Panc1 (cell line): Measurements from ENCODE around the gene ICAM2. TPM values are rescaled to one million over a fixed set of nuclear protein-coding genes. Genes with fewer than 3 reads are reported as not detected.

Experiments used
- ATAC-seq: fragments of 200-7000 bp; cut with Tn5 transposase; 2 replicates; pipeline ENCODE4 v1.9.1; 2020; ENCODE audit warnings: mild to moderate bottlenecking, moderate library complexity
- BruUV-seq: library from RNA; stranded (reverse); fragments of 400-500 nt; replicated peaks from 2 replicates; lab custom pipeline; 2021; lab: Mats Ljungman, UMichigan
- CTCF ChIA-PET: fragments of 300-600 bp; sonication (Branson Sonifier 250); formaldehyde crosslinking; loops from one replicate; lab custom pipeline; 2022; ENCODE audit warnings: antibody characterized with exemption; lab: Charles Lee
- POLR2A ChIA-PET: fragments of 300-600 bp; sonication (Branson Sonifier 250); formaldehyde crosslinking; loops from one replicate; lab custom pipeline; 2022; ENCODE audit warnings: antibody characterized with exemption; lab: Charles Lee
- DNase-seq: peaks from one replicate; pipeline ENCODE4 v3.0.0-alpha.2; 2010; ENCODE audit warnings: low read depth, low spot score
- H3K27ac ChIP-seq: 2 replicates; pipeline ENCODE4 v1.5.1; 2011; ENCODE audit warnings: mild to moderate bottlenecking, low read length, inconsistent platforms
- H3K27me3 ChIP-seq: fragments of 200-500 bp; sonication (Bioruptor generic); 2 replicates; pipeline ENCODE4 v1.6.0; 2014; ENCODE audit warnings: low read length, inconsistent platforms; ENCODE audit not compliant: control insufficient read depth, insufficient read depth
- H3K36me3 ChIP-seq: fragments of 200-500 bp; sonication (Bioruptor generic); 2 replicates; pipeline ENCODE4 v1.5.1; 2014; ENCODE audit warnings: inconsistent platforms, mild to moderate bottlenecking, low read length, moderate library complexity; ENCODE audit not compliant: control insufficient read depth, insufficient read depth
- H3K4me1 ChIP-seq: 2 replicates; pipeline ENCODE4 v1.5.1; 2011; ENCODE audit warnings: inconsistent platforms, mild to moderate bottlenecking, low read length, moderate library complexity; ENCODE audit not compliant: control insufficient read depth, insufficient read depth
- H3K4me3 ChIP-seq, 2 experiments: 2 replicates each; pipeline ENCODE4 v1.5.1; 2011 to 2012; ENCODE audit warnings: low read depth in 2 of 2, low read length in 2 of 2, mild to moderate bottlenecking in 2 of 2, inconsistent platforms in 1 of 2, moderate library complexity in 1 of 2
- H3K9me3 ChIP-seq: fragments of 200-500 bp; sonication (Bioruptor generic); 2 replicates; pipeline ENCODE4 v1.5.1; 2014; ENCODE audit warnings: low read depth, mild to moderate bottlenecking, inconsistent platforms, low read length, moderate library complexity; ENCODE audit not compliant: control insufficient read depth, insufficient read depth
- POLR2AphosphoS5 ChIP-seq: IDR thresholded peaks from 2 replicates; pipeline ENCODE4 v1.6.1; 2012; ENCODE audit warnings: mild to moderate bottlenecking, low read depth, low read length, moderate library complexity
- REST ChIP-seq, 2 experiments: IDR thresholded peaks; 2 replicates each; pipeline ENCODE4 v1.6.1; 2011 to 2012; ENCODE audit warnings: low read depth in 2 of 2, control low read depth in 1 of 2, low read length in 1 of 2, mild to moderate bottlenecking in 1 of 2, moderate library complexity in 1 of 2; ENCODE audit not compliant: insufficient read depth in 1 of 2
- SIN3A ChIP-seq: IDR thresholded peaks from 2 replicates; pipeline ENCODE4 v1.6.1; 2012; ENCODE audit warnings: low read depth, mild to moderate bottlenecking, low read length, moderate library complexity, borderline replicate concordance; ENCODE audit not compliant: insufficient read depth
- TCF7L2 ChIP-seq: IDR thresholded peaks from 2 replicates; pipeline ENCODE4 v1.6.1; 2011; ENCODE audit warnings: mild to moderate bottlenecking, low read depth, low read length, inconsistent platforms
- in situ Hi-C: cut with HindIII; loops from 2 replicates; pipeline ENCODE4 v1.10.0; 2016; ENCODE audit warnings: low sequenced_read_pairs, low pct_unique_long_range_greater_than_20kb
- intact Hi-C: fragments of 100-400 bp; cut with micrococcal nuclease; formaldehyde crosslinking; loops from one replicate; pipeline ENCODE4 v1.10.0; 2022; ENCODE audit not compliant: unreplicated experiment
- total RNA-seq: library from RNA; stranded (reverse); gene quantifications from one replicate; pipeline ENCODE4 v1.2.1, GENCODE V29; 2021; ENCODE audit not compliant: unreplicated experiment
- TF ChIP-seq, protein P1 (sequence below): fragments of 450-650 bp; IDR thresholded peaks from 2 replicates; pipeline ENCODE4 v1.5.1; 2017; ENCODE audit warnings: mild to moderate bottlenecking

ICAM2 gene
- total RNA-seq, 1 experiment from 2014 or later = 0.33 TPM

GRCh38 chr17:63996430-63997182, 23.8 kb downstream of the ICAM2 start:
- no peak for DNase-seq
- no TSS peak for BruUV-seq
- intact Hi-C loops (loop anchor here (10.0 kb wide), 1 partner anchor 82 kb away; the partner anchor contains the start of genes CSHL1 and GH1), in situ Hi-C loops (no loop called here)
- Histone ChIP-seq H3K36me3 (no peaks in the 10 kb centered on the region), H3K4me1 (no peaks in the 10 kb centered on the region), H3K27ac (no peak overlapping the region), H3K4me3 (no peak overlapping the region), H3K27me3 (peaks cover 3% of the 10 kb centered on the region), H3K9me3 (no peaks in the 10 kb centered on the region)
- CTCF ChIA-PET = no interaction called here
- POLR2A ChIA-PET = no interaction called here
- no peak for ATAC-seq
- TF ChIP-seq POLR2AphosphoS5 (no peak), REST (IDR thresholded peaks at IDR 0.05; ENCODE audit: insufficient read depth in 1 of 2, low read depth in 2 of 2, low read length in 1 of 2) (no peak), TCF7L2 (no peak), SIN3A (no peak)
- TF ChIP-seq, protein P1, sequence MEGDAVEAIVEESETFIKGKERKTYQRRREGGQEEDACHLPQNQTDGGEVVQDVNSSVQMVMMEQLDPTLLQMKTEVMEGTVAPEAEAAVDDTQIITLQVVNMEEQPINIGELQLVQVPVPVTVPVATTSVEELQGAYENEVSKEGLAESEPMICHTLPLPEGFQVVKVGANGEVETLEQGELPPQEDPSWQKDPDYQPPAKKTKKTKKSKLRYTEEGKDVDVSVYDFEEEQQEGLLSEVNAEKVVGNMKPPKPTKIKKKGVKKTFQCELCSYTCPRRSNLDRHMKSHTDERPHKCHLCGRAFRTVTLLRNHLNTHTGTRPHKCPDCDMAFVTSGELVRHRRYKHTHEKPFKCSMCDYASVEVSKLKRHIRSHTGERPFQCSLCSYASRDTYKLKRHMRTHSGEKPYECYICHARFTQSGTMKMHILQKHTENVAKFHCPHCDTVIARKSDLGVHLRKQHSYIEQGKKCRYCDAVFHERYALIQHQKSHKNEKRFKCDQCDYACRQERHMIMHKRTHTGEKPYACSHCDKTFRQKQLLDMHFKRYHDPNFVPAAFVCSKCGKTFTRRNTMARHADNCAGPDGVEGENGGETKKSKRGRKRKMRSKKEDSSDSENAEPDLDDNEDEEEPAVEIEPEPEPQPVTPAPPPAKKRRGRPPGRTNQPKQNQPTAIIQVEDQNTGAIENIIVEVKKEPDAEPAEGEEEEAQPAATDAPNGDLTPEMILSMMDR = no peak

GRCh38 chr17:63995626-63996025, 24.8 kb downstream of the ICAM2 start:
- Histone ChIP-seq H3K4me3 (no peak overlapping the region), H3K27ac (no peak overlapping the region), H3K36me3 (no peaks in the 10 kb centered on the region), H3K4me1 (no peaks in the 10 kb centered on the region), H3K9me3 (no peaks in the 10 kb centered on the region), H3K27me3 (peaks cover 3% of the 10 kb centered on the region)
- CTCF ChIA-PET = no interaction called here
- ATAC-seq = no peak
- POLR2A ChIA-PET = no interaction called here
- in situ Hi-C loops = no loop called here
- TF ChIP-seq SIN3A (no peak), TCF7L2 (no peak), POLR2AphosphoS5 (no peak), REST (IDR thresholded peaks at IDR 0.05; ENCODE audit: insufficient read depth in 1 of 2, low read depth in 2 of 2, low read length in 1 of 2) (no peak)
- TF ChIP-seq, protein P1 = no peak
- no peak for DNase-seq
- intact Hi-C loops = loop anchor here (10.0 kb wide), 1 partner anchor 81 kb away; the partner anchor contains the start of genes CSHL1 and GH1
- no TSS peak for BruUV-seq
